Parathyroid adenoma (tissue), 2 donors: ENCODE measurements around the gene CNBD2.

Experiments
- H2AFZ ChIP-seq: fragments of 300-600 bp; sonication (generic); one replicate; pipeline ENCODE4 v1.7.0; 2017; ENCODE audit warnings: antibody characterized with exemption, mild to moderate bottlenecking
- H3K27ac ChIP-seq: fragments of 300-600 bp; sonication (generic); one replicate; pipeline ENCODE4 v1.7.0; 2017
- H3K27me3 ChIP-seq: fragments of 300-600 bp; sonication (generic); one replicate; pipeline ENCODE4 v1.7.0; 2017; ENCODE audit warnings: low read length; ENCODE audit not compliant: control insufficient read depth, insufficient read depth
- H3K36me3 ChIP-seq: fragments of 300-600 bp; sonication (generic); one replicate; pipeline ENCODE4 v1.7.0; 2017; ENCODE audit warnings: low read length; ENCODE audit not compliant: control insufficient read depth, insufficient read depth
- H3K4me1 ChIP-seq: fragments of 300-600 bp; sonication (generic); one replicate; pipeline ENCODE4 v1.7.0; 2017; ENCODE audit warnings: control low read depth
- H3K4me2 ChIP-seq: fragments of 300-600 bp; sonication (generic); one replicate; pipeline ENCODE4 v1.7.0; 2017; ENCODE audit warnings: low read length
- H3K4me3 ChIP-seq: fragments of 300-600 bp; sonication (generic); one replicate; pipeline ENCODE4 v1.7.0; 2017; ENCODE audit warnings: low read depth, low read length
- H3K79me2 ChIP-seq: fragments of 300-600 bp; sonication (generic); one replicate; pipeline ENCODE4 v1.7.0; 2017; ENCODE audit warnings: control low read depth
- H3K9ac ChIP-seq: fragments of 300-600 bp; sonication (generic); one replicate; pipeline ENCODE4 v1.7.0; 2017; ENCODE audit warnings: mild to moderate bottlenecking
- H3K9me3 ChIP-seq: fragments of 300-600 bp; sonication (generic); one replicate; pipeline ENCODE4 v1.7.0; 2017; ENCODE audit warnings: low read length; ENCODE audit not compliant: control insufficient read depth
- CTCF ChIP-seq: fragments of 300-600 bp; sonication (generic); IDR thresholded peaks from one replicate; pipeline ENCODE4 v1.7.0; 2017; ENCODE audit warnings: antibody characterized with exemption, mild to moderate bottlenecking
- donor health status: primary hyperparathyroidism.

Gene CNBD2

GRCh38 chr20:35981969-35982368 lies 13.6 kb downstream of the CNBD2 start:
- H3K4me1 ChIP-seq: no peaks in the 10 kb centered on the region
- H3K9ac ChIP-seq: no peak overlapping the region
- no peak overlapping the region for H3K4me2 ChIP-seq
- H3K36me3 ChIP-seq: no peaks in the 10 kb centered on the region
- H3K9me3 ChIP-seq: no peaks in the 10 kb centered on the region
- no peak overlapping the region for H3K27ac ChIP-seq
- H2AFZ ChIP-seq: no peak overlapping the region
- TF ChIP-seq CTCF: no peak
- no peaks in the 10 kb centered on the region for H3K27me3 ChIP-seq
- no peaks in the 10 kb centered on the region for H3K79me2 ChIP-seq
- no peak overlapping the region for H3K4me3 ChIP-seq

- Histone ChIP-seq H3K36me3 (no peaks in the 10 kb centered on the region), H3K9ac (no peak overlapping the region), H3K27ac (no peak overlapping the region), H3K79me2 (no peaks in the 10 kb centered on the region), H3K27me3 (no peaks in the 10 kb centered on the region), H3K9me3 (no peaks in the 10 kb centered on the region), H2AFZ (peak overlapping the region; percentile 42), H3K4me1 (no peaks in the 10 kb centered on the region), H3K4me3 (no peak overlapping the region), H3K4me2 (no peak overlapping the region)
- no peak for TF ChIP-seq CTCF
Measured at GRCh38 chr20:35984382-35984781, 16.0 kb downstream of the CNBD2 start.

- Histone ChIP-seq H2AFZ (no peak overlapping the region), H3K4me1 (no peaks in the 10 kb centered on the region), H3K36me3 (no peaks in the 10 kb centered on the region), H3K4me3 (no peak overlapping the region), H3K4me2 (no peak overlapping the region), H3K9me3 (no peaks in the 10 kb centered on the region), H3K27me3 (no peaks in the 10 kb centered on the region), H3K27ac (no peak overlapping the region), H3K79me2 (no peaks in the 10 kb centered on the region), H3K9ac (no peak overlapping the region)
- TF ChIP-seq CTCF: no peak
Measured at GRCh38 chr20:35985806-35986205, 17.4 kb downstream of the CNBD2 start.

- H3K79me2 ChIP-seq: no peaks in the 10 kb centered on the region
- no peak overlapping the region for H2AFZ ChIP-seq
- H3K27ac ChIP-seq: no peak overlapping the region
- H3K36me3 ChIP-seq: no peaks in the 10 kb centered on the region
- no peaks in the 10 kb centered on the region for H3K27me3 ChIP-seq
- no peak for TF ChIP-seq CTCF
- no peaks in the 10 kb centered on the region for H3K9me3 ChIP-seq
- H3K4me2 ChIP-seq: no peak overlapping the region
- no peak overlapping the region for H3K9ac ChIP-seq
- no peak overlapping the region for H3K4me3 ChIP-seq
- H3K4me1 ChIP-seq: peaks cover 2% of the 10 kb centered on the region
Measured at GRCh38 chr20:35988910-35989463, 20.6 kb downstream of the CNBD2 start.

GRCh38 chr20:35991142-35991771 lies 22.9 kb downstream of the CNBD2 start:
- no peak overlapping the region for H3K9ac ChIP-seq
- H3K9me3 ChIP-seq: no peaks in the 10 kb centered on the region
- no peak overlapping the region for H3K27ac ChIP-seq
- no peaks in the 10 kb centered on the region for H3K27me3 ChIP-seq
- H3K4me3 ChIP-seq: no peak overlapping the region
- peaks cover 2% of the 10 kb centered on the region for H3K4me1 ChIP-seq
- H2AFZ ChIP-seq: no peak overlapping the region
- H3K36me3 ChIP-seq: no peaks in the 10 kb centered on the region
- peak; percentile 31 for TF ChIP-seq CTCF
- H3K79me2 ChIP-seq: no peaks in the 10 kb centered on the region
- no peak overlapping the region for H3K4me2 ChIP-seq
